B cell (primary cell): ENCODE data around the gene LIF.

Experiments used
- CTCF ChIP-seq: fragments of 200-600 bp; IDR thresholded peaks from one replicate; pipeline ENCODE4 v1.8.0; 2022; ENCODE audit warnings: antibody characterized with exemption, mild to moderate bottlenecking
- EZH2 ChIP-seq: IDR thresholded peaks from 2 replicates; pipeline ENCODE4 v1.6.1; 2012; ENCODE audit warnings: borderline replicate concordance, low read depth, mild to moderate bottlenecking, moderate library complexity, low read length; ENCODE audit not compliant: insufficient read depth, poor library complexity, severe bottlenecking

- TF ChIP-seq CTCF (no peak), EZH2 (no peak)
Observed at GRCh38 chr22:30225220-30225927, 21.2 kb downstream of the LIF start.
